ENCODE results near the gene PHPT1.
"Not testable (repeated sequence)": the region's sequence is repeated elsewhere in the genome, so short reads cannot be mapped to it uniquely, and the experiment has no call there.

PHPT1 gene

GRCh38 chr9:136863623-136864273 lies 14.5 kb downstream of the PHPT1 start:
- intact Hi-C loops (cut with micrococcal nuclease), result no loop called here
- Mint-ChIP-seq H3K27ac (no peak overlapping the region), H3K36me3 (ENCODE audit: low read depth) (peaks cover 67% of the 10 kb centered on the region), H3K4me1 (ENCODE audit: low read depth) (peaks cover 16% of the 10 kb centered on the region), H3K4me3 (no peak overlapping the region), H3K9me3 (no peaks in the 10 kb centered on the region), H3K27me3 (no peaks in the 10 kb centered on the region)

- Mint-ChIP-seq H3K27ac (peak overlapping the region; percentile 85), H3K4me1 (ENCODE audit: low read depth) (peaks cover 16% of the 10 kb centered on the region), H3K4me3 (peak overlapping the region; percentile 85), H3K27me3 (no peaks in the 10 kb centered on the region), H3K36me3 (ENCODE audit: low read depth) (peaks cover 52% of the 10 kb centered on the region), H3K9me3 (no peaks in the 10 kb centered on the region)
- intact Hi-C loops (cut with micrococcal nuclease), result no loop called here
Observed at GRCh38 chr9:136865041-136865767, 16.0 kb downstream of the PHPT1 start.

DNA sequence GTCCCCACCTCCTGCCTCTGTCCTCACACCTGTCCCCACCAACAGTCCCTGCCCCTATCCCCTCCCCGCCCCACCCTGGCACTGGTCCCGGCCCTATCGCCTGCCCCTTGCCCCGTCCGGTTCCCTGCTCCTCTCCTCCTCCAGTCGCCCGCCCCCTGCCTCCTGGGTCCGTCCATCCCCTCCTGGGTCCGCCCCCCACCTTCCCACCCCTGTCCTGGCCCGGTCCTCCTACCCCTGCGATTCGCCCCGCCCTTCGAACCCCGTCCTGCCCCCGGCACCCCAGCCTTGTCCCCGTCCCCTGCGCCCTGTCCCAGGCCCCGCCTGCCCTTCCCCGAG lies 16.5 kb downstream of the PHPT1 start:
- Mint-ChIP-seq H3K4me1 (ENCODE audit: low read depth) (peaks cover 16% of the 10 kb centered on the region), H3K36me3 (ENCODE audit: low read depth) (peaks cover 47% of the 10 kb centered on the region), H3K9me3 (no peaks in the 10 kb centered on the region), H3K27me3 (no peaks in the 10 kb centered on the region), H3K4me3 (peak overlapping the region; percentile 85), H3K27ac (peak overlapping the region; percentile 85)
- intact Hi-C loops (cut with micrococcal nuclease), result loop anchor here (1.0 to 2.0 kb wide), 2 partner anchors 18 to 21 kb away; partner anchors contain the start of gene TRAF2

DNA sequence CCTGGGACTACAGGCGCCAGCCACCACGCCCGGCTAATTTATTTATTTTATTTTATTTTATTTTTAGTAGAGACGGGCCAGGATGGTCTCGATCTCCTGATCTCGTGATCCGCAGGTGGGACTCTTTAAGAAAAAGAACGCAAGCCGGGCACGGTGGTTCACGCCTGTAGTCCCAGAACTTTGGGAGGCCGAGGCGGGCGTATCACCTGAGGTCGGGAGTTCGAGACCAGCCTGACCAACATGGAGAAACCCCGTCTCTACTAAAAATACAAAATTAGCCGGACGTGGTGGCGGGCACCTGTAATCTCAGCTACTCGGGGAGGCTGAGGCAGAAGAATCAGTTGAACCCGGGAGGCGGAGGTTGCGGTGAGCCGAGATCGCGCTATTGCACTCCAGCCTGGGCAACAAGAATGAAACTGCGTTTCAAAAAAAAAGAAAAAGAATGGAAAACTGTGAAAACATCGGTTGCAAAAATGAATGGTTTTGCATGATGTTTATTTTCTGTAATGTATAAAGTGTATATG lies 17.8 kb downstream of the PHPT1 start:
- Mint-ChIP-seq H3K36me3 (ENCODE audit: low read depth) (peaks cover 35% of the 10 kb centered on the region), H3K4me1 (ENCODE audit: low read depth) (peaks cover 16% of the 10 kb centered on the region), H3K27ac (peak overlapping the region; percentile 85), H3K4me3 (peak overlapping the region; percentile 69)
- not testable (repeated sequence) for H3K9me3 Mint-ChIP-seq, H3K27me3 Mint-ChIP-seq
- intact Hi-C loops (cut with micrococcal nuclease), result loop anchor here (1.0 to 2.0 kb wide), 2 partner anchors 20 kb away; partner anchors contain the start of gene TRAF2

- Mint-ChIP-seq H3K4me3 (no peak overlapping the region), H3K36me3 (ENCODE audit: low read depth) (peaks cover 29% of the 10 kb centered on the region), H3K27me3 (no peaks in the 10 kb centered on the region), H3K9me3 (peaks cover 6% of the 10 kb centered on the region), H3K27ac (no peak overlapping the region), H3K4me1 (ENCODE audit: low read depth) (peaks cover 16% of the 10 kb centered on the region)
- intact Hi-C loops (cut with micrococcal nuclease), result loop anchor here (2.0 kb wide), 1 partner anchor 19 kb away; the partner anchor contains the start of gene TRAF2
Observed at GRCh38 chr9:136867480-136867879, 18.3 kb downstream of the PHPT1 start.

- H3K27me3 Mint-ChIP-seq, result no peaks in the 10 kb centered on the region
- peaks cover 25% of the 10 kb centered on the region for H3K36me3 Mint-ChIP-seq (ENCODE audit: low read depth)
- H3K9me3 Mint-ChIP-seq, result peaks cover 11% of the 10 kb centered on the region
- peaks cover 16% of the 10 kb centered on the region for H3K4me1 Mint-ChIP-seq (ENCODE audit: low read depth)
- intact Hi-C loops (cut with micrococcal nuclease), result loop anchor here (2.0 kb wide), 1 partner anchor 19 kb away; the partner anchor contains the start of gene TRAF2
- no peak overlapping the region for H3K27ac Mint-ChIP-seq
- H3K4me3 Mint-ChIP-seq, result no peak overlapping the region
Observed at GRCh38 chr9:136867917-136868316, 18.7 kb downstream of the PHPT1 start.

DNA sequence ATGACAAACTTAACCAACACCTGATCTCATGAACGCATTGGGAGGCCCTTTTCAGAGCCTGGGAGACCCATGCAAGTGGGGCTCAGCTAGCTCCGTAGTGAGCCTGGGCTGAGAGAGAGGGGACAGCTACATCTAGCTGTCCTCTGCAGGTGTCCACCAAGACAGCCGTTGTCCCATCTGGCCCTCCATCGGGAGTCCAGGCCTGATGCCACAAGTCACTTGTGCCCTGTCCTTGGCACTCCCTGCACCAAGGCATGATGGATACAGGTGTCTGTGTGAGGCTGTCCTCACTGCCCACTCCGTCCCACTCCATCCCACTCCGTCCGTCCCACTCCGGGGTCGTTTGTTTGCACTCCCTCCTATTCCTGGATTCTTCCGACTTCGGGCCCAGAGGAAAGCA lies 19.4 kb downstream of the PHPT1 start:
- Mint-ChIP-seq H3K4me3 (no peak overlapping the region), H3K36me3 (ENCODE audit: low read depth) (peaks cover 18% of the 10 kb centered on the region), H3K9me3 (peaks cover 13% of the 10 kb centered on the region), H3K27me3 (no peaks in the 10 kb centered on the region), H3K27ac (no peak overlapping the region), H3K4me1 (ENCODE audit: low read depth) (peaks cover 16% of the 10 kb centered on the region)
- intact Hi-C loops (cut with micrococcal nuclease), result no loop called here

DNA sequence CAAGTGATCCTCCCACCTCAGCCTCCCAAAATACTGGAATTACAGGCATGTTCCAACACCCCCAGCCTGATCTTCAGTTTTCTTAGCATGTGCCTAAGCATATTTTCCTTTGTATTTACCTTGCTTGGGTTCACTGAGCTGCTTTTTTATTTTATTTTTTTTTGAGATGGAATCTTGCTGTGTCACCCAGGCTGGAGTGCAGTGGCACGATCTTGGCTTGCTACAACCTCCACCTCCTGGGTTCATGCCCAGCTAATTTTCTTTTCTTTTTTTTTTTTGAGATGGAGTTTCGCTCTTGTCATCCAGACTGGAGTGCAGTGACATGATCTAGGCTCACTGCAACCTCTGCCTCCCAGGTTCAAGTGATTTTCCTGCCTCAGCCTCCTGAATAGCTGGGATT lies 20.4 kb downstream of the PHPT1 start:
- Mint-ChIP-seq H3K36me3 (ENCODE audit: low read depth) (peaks cover 12% of the 10 kb centered on the region), H3K9me3 (peaks cover 13% of the 10 kb centered on the region)
- H3K4me1 Mint-ChIP-seq (ENCODE audit: low read depth); H3K4me3 Mint-ChIP-seq; intact Hi-C loops (cut with micrococcal nuclease); H3K27me3 Mint-ChIP-seq; H3K27ac Mint-ChIP-seq: not testable (repeated sequence)

GRCh38 chr9:136875155-136875554 lies 25.9 kb downstream of the PHPT1 start:
- intact Hi-C loops (cut with micrococcal nuclease), result no loop called here
- Mint-ChIP-seq H3K36me3 (ENCODE audit: low read depth) (no peaks in the 10 kb centered on the region), H3K4me3 (no peak overlapping the region), H3K27ac (no peak overlapping the region), H3K27me3 (peaks cover 21% of the 10 kb centered on the region), H3K9me3 (peaks cover 13% of the 10 kb centered on the region), H3K4me1 (ENCODE audit: low read depth) (peaks cover under 1% of the 10 kb centered on the region)

DNA sequence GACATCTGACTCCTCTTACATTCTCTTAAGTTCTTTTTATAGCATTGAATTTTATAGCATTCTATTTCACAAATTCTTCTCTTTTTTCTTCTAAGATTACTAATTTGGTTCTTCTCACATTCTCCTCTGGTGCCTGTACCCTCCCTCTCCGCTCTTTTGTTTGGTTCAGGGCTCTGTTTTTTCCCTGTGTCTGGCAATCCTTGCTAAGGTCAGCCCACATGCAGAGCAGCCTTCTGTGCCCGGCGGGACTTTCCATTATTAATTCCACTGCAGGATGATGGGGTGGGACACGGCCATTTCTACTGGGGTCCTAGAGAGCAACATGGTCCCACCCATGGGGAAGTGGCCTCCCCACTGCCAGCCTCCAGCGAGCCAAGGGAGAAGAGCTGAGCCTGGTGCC lies 27.3 kb downstream of the PHPT1 start:
- Mint-ChIP-seq H3K4me1 (ENCODE audit: low read depth) (peaks cover 9% of the 10 kb centered on the region), H3K9me3 (peaks cover 13% of the 10 kb centered on the region), H3K27ac (no peak overlapping the region), H3K4me3 (no peak overlapping the region), H3K36me3 (ENCODE audit: low read depth) (no peaks in the 10 kb centered on the region), H3K27me3 (peaks cover 28% of the 10 kb centered on the region)
- intact Hi-C loops (cut with micrococcal nuclease), result no loop called here

- H3K27ac Mint-ChIP-seq, result no peak overlapping the region
- H3K27me3 Mint-ChIP-seq, result peaks cover 28% of the 10 kb centered on the region
- H3K4me1 Mint-ChIP-seq (ENCODE audit: low read depth), result peaks cover 34% of the 10 kb centered on the region
- no peaks in the 10 kb centered on the region for H3K36me3 Mint-ChIP-seq (ENCODE audit: low read depth)
- H3K4me3 Mint-ChIP-seq, result no peak overlapping the region
- intact Hi-C loops (cut with micrococcal nuclease), result no loop called here
- H3K9me3 Mint-ChIP-seq, result no peaks in the 10 kb centered on the region
Observed at GRCh38 chr9:136880651-136881050, 31.4 kb downstream of the PHPT1 start.

DNA sequence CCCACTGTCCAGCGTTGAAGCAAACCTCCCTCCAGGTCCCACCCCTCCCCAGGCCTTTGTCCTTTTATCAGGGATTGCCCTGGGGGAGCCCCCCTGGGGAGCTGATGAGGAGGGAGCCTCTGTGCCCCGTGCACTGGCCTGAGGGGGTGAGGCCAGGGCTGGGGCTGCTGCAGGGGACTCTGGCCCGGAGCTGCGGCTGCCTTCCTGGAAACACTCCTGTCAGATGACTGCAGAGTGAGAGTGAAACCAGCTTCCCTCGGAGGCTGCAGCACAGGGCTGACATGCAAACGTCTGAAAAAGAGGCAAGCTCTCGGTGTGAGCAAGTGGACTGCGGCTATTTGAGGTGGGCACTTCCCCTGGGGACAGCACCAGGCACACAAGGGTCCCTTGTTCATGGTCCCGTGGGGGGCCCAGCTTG lies 32.5 kb downstream of the PHPT1 start:
- peak overlapping the region; percentile 54 for H3K4me3 Mint-ChIP-seq
- H3K27me3 Mint-ChIP-seq, result peaks cover 21% of the 10 kb centered on the region
- peak overlapping the region; percentile 77 for H3K27ac Mint-ChIP-seq
- no peaks in the 10 kb centered on the region for H3K9me3 Mint-ChIP-seq
- H3K4me1 Mint-ChIP-seq (ENCODE audit: low read depth), result peaks cover 34% of the 10 kb centered on the region
- intact Hi-C loops (cut with micrococcal nuclease), result no loop called here
- H3K36me3 Mint-ChIP-seq (ENCODE audit: low read depth), result peaks cover under 1% of the 10 kb centered on the region

DNA sequence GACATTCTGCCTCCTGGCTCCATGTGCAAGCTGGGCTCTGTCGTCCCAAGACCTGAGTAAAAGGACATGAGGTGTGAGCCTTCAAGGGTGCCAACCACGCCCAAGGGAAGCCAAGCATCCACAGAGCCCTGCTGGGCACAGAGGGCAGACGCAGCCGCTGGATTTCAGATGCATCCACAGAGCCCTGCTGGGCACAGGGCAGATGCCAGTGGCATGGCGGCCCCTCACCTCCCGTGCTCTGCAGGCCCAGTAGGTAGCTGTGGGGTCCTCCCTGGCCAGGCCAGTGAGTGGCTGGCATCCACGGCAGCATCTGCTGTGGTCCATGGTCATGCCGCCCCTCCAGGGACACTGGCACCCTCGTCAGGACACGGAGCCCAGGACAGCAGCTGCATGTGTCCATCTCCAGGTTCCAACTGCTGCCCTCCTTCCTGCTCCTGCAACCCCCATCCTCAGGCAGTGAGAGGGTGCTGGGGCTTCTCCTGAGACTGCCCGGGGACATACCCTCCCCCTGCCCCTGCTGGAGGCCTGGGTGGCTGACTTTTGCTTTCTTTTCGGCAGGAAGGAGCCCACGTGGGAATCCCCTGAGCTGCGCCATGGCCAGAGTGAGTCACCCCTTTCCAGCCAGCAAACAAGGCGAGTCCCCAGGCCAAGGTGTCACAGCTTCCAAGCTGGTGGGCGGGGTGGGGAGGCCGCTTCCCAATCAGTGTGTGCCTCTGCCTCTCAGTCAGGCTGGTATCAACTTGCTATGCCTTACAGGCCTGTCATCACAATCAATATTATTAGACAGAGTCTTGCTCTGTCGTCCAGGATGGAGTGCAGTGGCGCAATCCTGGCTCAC lies 33.1 kb downstream of the PHPT1 start:
- peak overlapping the region; percentile 77 for H3K27ac Mint-ChIP-seq
- peaks cover 17% of the 10 kb centered on the region for H3K27me3 Mint-ChIP-seq
- H3K4me1 Mint-ChIP-seq (ENCODE audit: low read depth), result peaks cover 40% of the 10 kb centered on the region
- H3K9me3 Mint-ChIP-seq, result no peaks in the 10 kb centered on the region
- intact Hi-C loops (cut with micrococcal nuclease), result no loop called here
- H3K4me3 Mint-ChIP-seq, result peak overlapping the region; percentile 54
- H3K36me3 Mint-ChIP-seq (ENCODE audit: low read depth), result peaks cover 6% of the 10 kb centered on the region

DNA sequence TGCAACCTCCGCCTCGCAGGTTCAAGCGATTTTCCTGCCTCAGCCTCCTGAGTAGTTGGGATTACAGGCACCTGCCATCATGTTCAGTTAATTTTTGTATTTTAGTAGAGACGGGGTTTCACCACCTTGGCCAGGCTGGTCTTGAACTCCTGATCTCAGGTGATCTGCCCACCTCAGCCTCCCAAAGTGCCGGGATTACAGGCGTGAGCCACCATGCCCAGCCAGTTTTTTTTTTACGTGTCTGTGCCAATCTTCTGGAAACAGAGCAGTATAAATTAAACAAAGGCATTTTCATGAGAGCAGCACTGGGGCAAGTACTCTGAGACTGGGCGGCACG lies 33.7 kb downstream of the PHPT1 start:
- H3K36me3 Mint-ChIP-seq (ENCODE audit: low read depth); H3K4me3 Mint-ChIP-seq; H3K9me3 Mint-ChIP-seq; intact Hi-C loops (cut with micrococcal nuclease): not testable (repeated sequence)
- Mint-ChIP-seq H3K27ac (peak overlapping the region; percentile 77), H3K27me3 (peaks cover 15% of the 10 kb centered on the region), H3K4me1 (ENCODE audit: low read depth) (peaks cover 45% of the 10 kb centered on the region)

All from dendritic cell treated with granulocyte-macrophage colony-stimulating factor and Interleukin-4, amounts not matched to agents 40 ng/mL and 50 ng/mL, for 4 days (primary cell).